Upper lobe of right lung (tissue), 1 donor: Measurements from ENCODE around the gene MRPS14. TPM values are rescaled to one million over a fixed set of nuclear protein-coding genes. Genes with fewer than 3 reads are reported as not detected.

Experiments
- ATAC-seq: fragments of 200-7000 bp; cut with Tn5 transposase; one replicate; pipeline ENCODE4 v1.9.1; 2020; ENCODE audit warnings: mild to moderate bottlenecking, moderate library complexity
- DNase-seq: peaks from one replicate; pipeline ENCODE4 v3.0.0-alpha.2; 2020
- H3K27ac ChIP-seq: fragments of 200-600 bp; one replicate; pipeline ENCODE4 v1.8.0; 2022
- H3K27me3 ChIP-seq: fragments of 200-600 bp; one replicate; pipeline ENCODE4 v1.8.0; 2022; ENCODE audit warnings: mild to moderate bottlenecking
- H3K36me3 ChIP-seq: fragments of 200-600 bp; one replicate; pipeline ENCODE4 v1.8.0; 2022
- H3K4me1 ChIP-seq: fragments of 200-600 bp; one replicate; pipeline ENCODE4 v1.8.0; 2022
- H3K4me3 ChIP-seq: fragments of 200-600 bp; one replicate; pipeline ENCODE4 v1.8.0; 2022; ENCODE audit warnings: mild to moderate bottlenecking
- H3K9me3 ChIP-seq: fragments of 200-600 bp; one replicate; pipeline ENCODE4 v1.8.0; 2022
- intact Hi-C: fragments of 100-400 bp; cut with DNase I; formaldehyde crosslinking; loops from one replicate; pipeline ENCODE4 v1.11.0; 2022
- total RNA-seq: library from RNA; stranded (reverse); fragmentation: NEBNext Ultra II Directional; extraction: Animal tissue kit (Norgen Biotek cat#: 25700); gene quantifications from one replicate; pipeline ENCODE4 v1.2.1, GENCODE V29; 2021
- TF ChIP-seq, protein P1 (sequence below): fragments of 200-600 bp; IDR thresholded peaks from one replicate; pipeline ENCODE4 v1.8.0; 2022; ENCODE audit warnings: antibody characterized with exemption
- donor health status: DM: no; HTN: yes; CAD: no; lungs with severe emphysema.

Gene MRPS14
- total RNA-seq, 1 donor from 2014 or later = 28.1 TPM

DNA sequence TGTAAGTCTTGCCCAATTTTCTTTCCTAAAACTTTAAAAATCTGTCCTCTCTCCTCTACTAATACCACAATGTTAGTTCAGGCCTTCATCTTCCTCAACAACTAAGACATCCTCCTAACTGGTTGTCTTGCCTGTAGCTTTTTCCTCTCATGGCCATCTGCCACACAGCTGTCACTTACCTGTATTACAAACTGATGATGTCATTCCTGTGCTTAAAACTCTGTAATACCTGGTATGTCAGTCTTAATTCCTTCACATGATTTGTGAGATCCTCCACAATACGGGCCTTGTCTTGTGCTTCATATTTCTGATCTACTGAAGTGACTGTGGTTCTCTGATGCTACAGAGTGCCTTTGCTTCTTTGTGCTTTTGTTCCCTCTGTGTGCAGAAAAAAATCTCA is 9.8 kb downstream of the MRPS14 start:
- DNase-seq (no peak), ATAC-seq (no peak)
- Histone ChIP-seq H3K4me3 (no peak overlapping the region), H3K4me1 (no peaks in the 10 kb centered on the region), H3K27ac (no peak overlapping the region), H3K9me3 (no peaks in the 10 kb centered on the region), H3K36me3 (peaks cover 99% of the 10 kb centered on the region), H3K27me3 (no peaks in the 10 kb centered on the region)
- intact Hi-C loops = no loop called here
- TF ChIP-seq, protein P1, sequence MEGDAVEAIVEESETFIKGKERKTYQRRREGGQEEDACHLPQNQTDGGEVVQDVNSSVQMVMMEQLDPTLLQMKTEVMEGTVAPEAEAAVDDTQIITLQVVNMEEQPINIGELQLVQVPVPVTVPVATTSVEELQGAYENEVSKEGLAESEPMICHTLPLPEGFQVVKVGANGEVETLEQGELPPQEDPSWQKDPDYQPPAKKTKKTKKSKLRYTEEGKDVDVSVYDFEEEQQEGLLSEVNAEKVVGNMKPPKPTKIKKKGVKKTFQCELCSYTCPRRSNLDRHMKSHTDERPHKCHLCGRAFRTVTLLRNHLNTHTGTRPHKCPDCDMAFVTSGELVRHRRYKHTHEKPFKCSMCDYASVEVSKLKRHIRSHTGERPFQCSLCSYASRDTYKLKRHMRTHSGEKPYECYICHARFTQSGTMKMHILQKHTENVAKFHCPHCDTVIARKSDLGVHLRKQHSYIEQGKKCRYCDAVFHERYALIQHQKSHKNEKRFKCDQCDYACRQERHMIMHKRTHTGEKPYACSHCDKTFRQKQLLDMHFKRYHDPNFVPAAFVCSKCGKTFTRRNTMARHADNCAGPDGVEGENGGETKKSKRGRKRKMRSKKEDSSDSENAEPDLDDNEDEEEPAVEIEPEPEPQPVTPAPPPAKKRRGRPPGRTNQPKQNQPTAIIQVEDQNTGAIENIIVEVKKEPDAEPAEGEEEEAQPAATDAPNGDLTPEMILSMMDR = no peak

- H3K4me1 ChIP-seq = no peaks in the 10 kb centered on the region
- DNase-seq = no peak
- H3K36me3 ChIP-seq = peaks cover 91% of the 10 kb centered on the region
- no peaks in the 10 kb centered on the region for H3K9me3 ChIP-seq
- no peaks in the 10 kb centered on the region for H3K27me3 ChIP-seq
- H3K27ac ChIP-seq = no peak overlapping the region
- intact Hi-C loops = no loop called here
- TF ChIP-seq, protein P1 = no peak
- ATAC-seq = no peak
- H3K4me3 ChIP-seq = no peak overlapping the region
Measured at GRCh38 chr1:175009532-175009931, 13.7 kb downstream of the MRPS14 start.

GRCh38 chr1:175005085-175005783 is 18.0 kb downstream of the MRPS14 start:
- intact Hi-C loops = no loop called here
- Histone ChIP-seq H3K4me1 (peaks cover 15% of the 10 kb centered on the region), H3K4me3 (no peak overlapping the region), H3K27me3 (no peaks in the 10 kb centered on the region), H3K9me3 (no peaks in the 10 kb centered on the region), H3K27ac (no peak overlapping the region), H3K36me3 (peaks cover 48% of the 10 kb centered on the region)
- TF ChIP-seq, protein P1 = no peak
- ATAC-seq = no peak
- no peak for DNase-seq

DNA sequence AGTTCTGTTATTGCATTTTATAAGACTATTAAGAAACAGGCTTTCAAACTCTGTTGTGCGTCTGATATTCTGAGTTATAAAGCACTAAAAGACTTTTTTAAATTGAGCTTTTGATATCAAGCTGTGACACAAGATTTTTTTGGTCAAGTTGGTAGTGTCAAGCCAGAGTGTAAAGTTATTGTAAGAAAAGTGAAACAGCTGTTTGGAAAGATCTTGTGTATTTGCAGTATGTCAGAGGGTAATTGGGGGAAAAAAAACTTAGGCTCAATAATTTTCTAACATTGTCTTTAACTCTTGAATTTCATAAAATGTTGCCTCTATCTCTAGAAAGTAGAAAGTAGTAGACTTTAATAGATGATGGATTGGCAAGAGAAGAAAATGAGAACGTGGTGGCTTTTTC is 19.7 kb downstream of the MRPS14 start:
- Histone ChIP-seq H3K36me3 (peaks cover 32% of the 10 kb centered on the region), H3K4me3 (no peak overlapping the region), H3K27ac (no peak overlapping the region), H3K9me3 (no peaks in the 10 kb centered on the region), H3K4me1 (peaks cover 15% of the 10 kb centered on the region), H3K27me3 (no peaks in the 10 kb centered on the region)
- intact Hi-C loops = no loop called here
- TF ChIP-seq, protein P1 = no peak
- no peak for DNase-seq
- no peak for ATAC-seq

GRCh38 chr1:175002910-175003517 is 20.2 kb downstream of the MRPS14 start:
- Histone ChIP-seq H3K4me1 (peaks cover 15% of the 10 kb centered on the region), H3K36me3 (peaks cover 27% of the 10 kb centered on the region), H3K4me3 (no peak overlapping the region), H3K9me3 (no peaks in the 10 kb centered on the region), H3K27ac (no peak overlapping the region), H3K27me3 (no peaks in the 10 kb centered on the region)
- no peak for ATAC-seq
- TF ChIP-seq, protein P1 = no peak
- no peak for DNase-seq
- intact Hi-C loops = no loop called here
